H1 (cell line): ENCODE results near the gene LY6G6F. TPM values are rescaled to one million over a fixed set of nuclear protein-coding genes. Genes with fewer than 3 reads are reported as not detected.

Source experiments
- EZH2 ChIP-seq: fragments of 200-600 bp; sonication (generic); IDR thresholded peaks from 2 replicates; pipeline ENCODE4 v1.7.1; 2012; ENCODE audit warnings: low read depth, mild to moderate bottlenecking, moderate library complexity, low read length, inconsistent platforms; ENCODE audit not compliant: severe bottlenecking
- RXRA ChIP-seq: IDR thresholded peaks from 2 replicates; pipeline ENCODE4 v1.6.1; 2011; ENCODE audit warnings: low read depth, mild to moderate bottlenecking, low read length, moderate library complexity; ENCODE audit not compliant: insufficient read depth
- SRF ChIP-seq: IDR thresholded peaks from 2 replicates; pipeline ENCODE4 v1.6.1; 2011; ENCODE audit warnings: mild to moderate bottlenecking, low read depth, low read length, moderate library complexity
- polyA plus RNA-seq, 7 experiments: library from polyadenylated mRNA; depleted of rRNA in 3 of 7; stranded (reverse) in 5 of 7; unstranded in 2 of 7; fragments of >200 nt in 5 of 7; fragments of 200-250 nt in 2 of 7; gene quantifications; 1 replicate in 5 of 7; 2 replicates in 1 of 7; 4 replicates in 1 of 7; pipeline versions ENCODE4 v1.2.1 to v1.2.3, GENCODE V29; 2011 to 2013; ENCODE audit warnings: missing spikeins in 2 of 7, mixed read lengths in 2 of 7
- total RNA-seq: library from RNA; stranded (reverse); fragmentation: NEBNext Ultra II Directional; extraction: Animal tissue kit (Norgen Biotek cat#: 25700); gene quantifications from 2 replicates; pipeline ENCODE4 v1.2.1, GENCODE V29; 2021
- TF ChIP-seq, protein P1 (sequence below): IDR thresholded peaks from 2 replicates; pipeline ENCODE4 v1.6.1; 2012; ENCODE audit warnings: low read length, inconsistent platforms

LY6G6F gene
- total and polyA plus RNA-seq, 2 of the 8 experiments (the other 6 are each of a cell fraction or from before 2014, with no cell fraction given) = not detected

DNA sequence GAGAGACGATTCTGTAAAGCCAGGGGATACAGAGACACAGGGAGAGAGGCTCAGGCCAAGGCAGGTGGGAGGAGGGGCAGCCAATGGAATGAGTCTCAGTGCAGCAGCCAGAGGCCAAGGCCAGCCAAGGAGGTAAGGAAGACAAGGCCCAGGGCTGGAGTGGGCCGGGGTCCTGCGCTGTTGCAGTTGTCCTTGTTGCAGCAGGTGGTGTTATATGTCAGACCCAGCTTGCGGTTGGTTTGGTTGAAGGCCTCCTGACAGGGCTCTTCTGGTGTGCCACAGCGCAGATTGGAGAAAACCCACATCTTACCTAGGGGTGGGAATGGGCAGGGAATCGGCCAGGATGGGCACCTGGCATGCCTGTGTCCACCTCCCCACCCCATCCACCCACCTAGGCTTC, 12.3 kb downstream of the LY6G6F start (continued):
- TF ChIP-seq, protein P1, sequence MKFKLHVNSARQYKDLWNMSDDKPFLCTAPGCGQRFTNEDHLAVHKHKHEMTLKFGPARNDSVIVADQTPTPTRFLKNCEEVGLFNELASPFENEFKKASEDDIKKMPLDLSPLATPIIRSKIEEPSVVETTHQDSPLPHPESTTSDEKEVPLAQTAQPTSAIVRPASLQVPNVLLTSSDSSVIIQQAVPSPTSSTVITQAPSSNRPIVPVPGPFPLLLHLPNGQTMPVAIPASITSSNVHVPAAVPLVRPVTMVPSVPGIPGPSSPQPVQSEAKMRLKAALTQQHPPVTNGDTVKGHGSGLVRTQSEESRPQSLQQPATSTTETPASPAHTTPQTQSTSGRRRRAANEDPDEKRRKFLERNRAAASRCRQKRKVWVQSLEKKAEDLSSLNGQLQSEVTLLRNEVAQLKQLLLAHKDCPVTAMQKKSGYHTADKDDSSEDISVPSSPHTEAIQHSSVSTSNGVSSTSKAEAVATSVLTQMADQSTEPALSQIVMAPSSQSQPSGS = no peak
- no peak for TF ChIP-seq EZH2
- no peak for TF ChIP-seq SRF
- TF ChIP-seq RXRA = no peak
